CD4-positive, alpha-beta memory T cell (primary cell): ENCODE measurements around the gene TMTC3. TPM values are rescaled to one million over a fixed set of nuclear protein-coding genes. Genes with fewer than 3 reads are reported as not detected.

Source experiments
- CTCF ChIA-PET: fragments of 350-600 bp; sonication (Branson Sonifier 250); formaldehyde crosslinking; loops from one replicate; lab custom pipeline; 2021; ENCODE audit warnings: inconsistent platforms; ENCODE audit not compliant: partially characterized antibody; lab: Charles Lee
- POLR2A ChIA-PET: fragments of 350-600 bp; sonication (Branson Sonifier 250); formaldehyde crosslinking; loops from one replicate; lab custom pipeline; 2021; ENCODE audit not compliant: partially characterized antibody; lab: Charles Lee
- DNase-seq, 5 donors: peaks; one replicate each; pipeline versions ENCODE4 v3.0.0 to v3.0.0-alpha.2; 2020 to 2022; ENCODE audit warnings: mixed read lengths in 1 of 5
- H3K27ac ChIP-seq: one replicate; pipeline ENCODE4 v1.7.0; 2013; ENCODE audit warnings: low read depth, low read length
- H3K27me3 ChIP-seq: 2 replicates; pipeline ENCODE4 v1.7.0; 2013; ENCODE audit warnings: mild to moderate bottlenecking, low read length, moderate library complexity; ENCODE audit not compliant: insufficient read depth
- H3K36me3 ChIP-seq: 2 replicates; pipeline ENCODE4 v1.7.0; 2013; ENCODE audit warnings: mild to moderate bottlenecking, low read length, moderate library complexity; ENCODE audit not compliant: insufficient read depth
- H3K4me1 ChIP-seq: 2 replicates; pipeline ENCODE4 v1.7.0; 2013; ENCODE audit warnings: mild to moderate bottlenecking, low read length, moderate library complexity; ENCODE audit not compliant: insufficient read depth
- H3K4me3 ChIP-seq, 2 donors: one replicate each; pipeline ENCODE4 v1.7.0; 2013; ENCODE audit warnings: low read length in 2 of 2, mild to moderate bottlenecking in 1 of 2
- H3K9me3 ChIP-seq, 2 donors: one replicate each; pipeline ENCODE4 v1.7.0; 2013; ENCODE audit warnings: low read length in 2 of 2, control low read depth in 1 of 2; ENCODE audit not compliant: control insufficient read depth in 1 of 2
- H3K27ac Mint-ChIP-seq, 7 donors: one replicate each; pipeline ENCODE4 v1.8.0; 2020 to 2021; ENCODE audit warnings: mixed read lengths in 7 of 7, mild to moderate bottlenecking in 6 of 7, inconsistent platforms in 3 of 7, moderate library complexity in 3 of 7
- H3K27me3 Mint-ChIP-seq, 2 donors: one replicate each; pipeline ENCODE4 v1.8.0; 2020 to 2021; ENCODE audit warnings: mixed read lengths in 2 of 2
- H3K36me3 Mint-ChIP-seq, 2 donors: one replicate each; pipeline ENCODE4 v1.8.0; 2020 to 2021; ENCODE audit warnings: mixed read lengths in 2 of 2, inconsistent platforms in 1 of 2, mild to moderate bottlenecking in 1 of 2
- H3K4me1 Mint-ChIP-seq, 4 donors: one replicate each; pipeline ENCODE4 v1.8.0; 2020 to 2021; ENCODE audit warnings: mixed read lengths in 4 of 4, mild to moderate bottlenecking in 1 of 4
- H3K4me3 Mint-ChIP-seq, 8 donors: one replicate each; pipeline ENCODE4 v1.8.0; 2020 to 2021; ENCODE audit warnings: mixed read lengths in 8 of 8, mild to moderate bottlenecking in 7 of 8, moderate library complexity in 6 of 8, inconsistent platforms in 3 of 8
- H3K9me3 Mint-ChIP-seq, 8 donors: one replicate each; pipeline ENCODE4 v1.8.0; 2020 to 2021; ENCODE audit warnings: mixed read lengths in 8 of 8, mild to moderate bottlenecking in 5 of 8, inconsistent platforms in 3 of 8, moderate library complexity in 1 of 8
- intact Hi-C: fragments of 100-400 bp; cut with micrococcal nuclease; formaldehyde crosslinking; loops from one replicate; pipeline ENCODE4 v1.15.1; 2023
- polyA plus RNA-seq, 2 donors: library from polyadenylated mRNA; unstranded; fragments of 300-500 nt; fragmentation: Illumina TruSeq; gene quantifications; one replicate each; pipeline ENCODE4 v1.2.3, GENCODE V29; 2021
- total RNA-seq, 2 experiments: library from RNA; stranded (reverse); gene quantifications; one replicate each; pipeline ENCODE4 v1.2.3, GENCODE V29; 2021

The TMTC3 gene
- total and polyA plus RNA-seq, 4 experiments from 2014 or later, result 1.9 to 15.2 (median 6.8) TPM

DNA sequence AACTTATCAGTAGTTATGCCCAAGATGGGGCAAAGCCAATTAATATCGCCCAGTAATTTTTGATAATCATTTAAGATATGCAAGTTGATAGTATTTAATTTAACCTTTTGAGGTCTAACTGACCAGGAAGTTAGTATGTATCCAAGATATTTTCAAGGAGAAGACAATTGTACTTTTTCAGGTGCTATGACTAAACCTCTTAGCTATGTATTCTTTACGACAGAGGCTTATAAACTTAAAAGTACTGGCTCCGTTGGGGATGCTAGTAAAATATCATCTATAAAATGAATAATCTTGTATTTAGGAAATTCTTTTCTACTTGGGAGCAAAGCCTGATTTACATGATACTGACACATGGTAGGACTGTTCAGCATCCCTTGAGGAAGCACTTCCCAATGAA lies 40.3 kb downstream of the TMTC3 start:
- ChIA-PET CTCF (no interaction called here), POLR2A (no interaction called here)
- Histone ChIP-seq H3K4me1 (no peaks in the 10 kb centered on the region), H3K36me3 (no peaks in the 10 kb centered on the region), H3K27me3 (no peaks in the 10 kb centered on the region), H3K9me3 (no peaks in the 10 kb centered on the region), H3K27ac (no peak overlapping the region), H3K4me3 (no peak overlapping the region)
- Mint-ChIP-seq H3K4me1 (peaks cover 0 to 1% (median 0%) of the 10 kb centered on the region in 4 donors), H3K27me3 (no peaks in the 10 kb centered on the region), H3K9me3 (peaks cover 0 to 3% (median 0%) of the 10 kb centered on the region in 8 donors), H3K27ac (no peak overlapping the region), H3K4me3 (no peak overlapping the region), H3K36me3 (peaks cover 69 to 74% of the 10 kb centered on the region in 2 donors)
- no peak for DNase-seq
- intact Hi-C loops, result no loop called here

DNA sequence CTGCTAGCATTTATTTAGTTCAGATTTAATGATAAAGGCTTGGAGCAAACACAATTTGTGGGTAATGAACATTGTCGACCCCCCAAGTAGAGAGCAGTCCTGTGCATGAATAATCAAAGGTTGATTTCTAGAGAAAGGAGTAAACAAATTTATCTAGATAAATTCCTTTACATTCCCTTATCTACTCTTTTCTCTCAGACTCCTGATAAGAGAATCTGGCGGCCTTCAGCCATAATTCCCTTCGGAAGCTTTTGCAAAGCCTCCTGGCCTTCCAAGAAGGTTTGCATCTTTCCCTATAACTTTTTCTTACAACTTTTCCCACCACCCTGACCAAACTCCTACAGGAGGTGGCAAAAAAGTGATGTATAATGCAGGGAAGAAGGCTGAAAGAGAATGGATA lies 42.1 kb downstream of the TMTC3 start:
- H3K4me1 ChIP-seq, result no peaks in the 10 kb centered on the region
- peaks cover 56 to 63% of the 10 kb centered on the region in 2 donors for H3K36me3 Mint-ChIP-seq
- no peaks in the 10 kb centered on the region for H3K27me3 ChIP-seq
- intact Hi-C loops, result no loop called here
- peaks cover 0 to 1% (median 0%) of the 10 kb centered on the region in 4 donors for H3K4me1 Mint-ChIP-seq
- H3K27ac ChIP-seq, result no peak overlapping the region
- no peak overlapping the region for H3K4me3 ChIP-seq
- no peak overlapping the region for H3K4me3 Mint-ChIP-seq
- H3K9me3 ChIP-seq, result no peaks in the 10 kb centered on the region
- H3K36me3 ChIP-seq, result no peaks in the 10 kb centered on the region
- no peaks in the 10 kb centered on the region for H3K27me3 Mint-ChIP-seq
- H3K9me3 Mint-ChIP-seq, result peaks cover 0 to 3% (median 0%) of the 10 kb centered on the region in 8 donors
- DNase-seq, result no peak
- CTCF ChIA-PET, result no interaction called here
- H3K27ac Mint-ChIP-seq, result no peak overlapping the region
- POLR2A ChIA-PET, result no interaction called here

DNA sequence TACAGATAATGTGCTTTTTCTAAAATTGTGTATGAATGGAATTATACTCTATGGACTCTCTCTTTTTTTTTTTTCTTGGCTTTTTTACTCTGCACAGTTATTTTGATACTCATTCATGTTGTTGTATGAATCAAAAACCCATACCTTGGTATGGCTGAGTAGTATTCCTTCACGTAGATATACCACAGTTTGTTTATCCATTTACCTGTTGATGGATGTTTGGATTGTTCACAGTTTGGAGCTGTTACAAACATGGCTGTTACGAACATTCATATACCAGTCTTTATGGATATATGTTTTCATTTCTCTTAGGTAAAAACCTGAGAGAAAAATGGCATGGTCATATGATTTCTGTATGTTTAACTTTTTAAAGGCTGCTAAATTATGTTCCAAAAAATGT lies 43.2 kb downstream of the TMTC3 start:
- Mint-ChIP-seq H3K4me1 (peaks cover 0 to 1% (median 0%) of the 10 kb centered on the region in 4 donors), H3K4me3 (peak overlapping the region in 1 of 8 donors; percentile 12), H3K27ac (peak overlapping the region in 2 of 7 donors; percentile 4 to 30), H3K36me3 (peaks cover 49 to 52% of the 10 kb centered on the region in 2 donors), H3K9me3 (peaks cover 0 to 3% (median 0%) of the 10 kb centered on the region in 8 donors), H3K27me3 (no peaks in the 10 kb centered on the region)
- H3K36me3 ChIP-seq, result no peaks in the 10 kb centered on the region
- intact Hi-C loops, result no loop called here
- H3K9me3 ChIP-seq, result no peaks in the 10 kb centered on the region
- no peak overlapping the region for H3K4me3 ChIP-seq
- ChIA-PET POLR2A (no interaction called here), CTCF (no interaction called here)
- no peaks in the 10 kb centered on the region for H3K27me3 ChIP-seq
- no peak overlapping the region for H3K27ac ChIP-seq
- no peaks in the 10 kb centered on the region for H3K4me1 ChIP-seq
- no peak for DNase-seq

DNA sequence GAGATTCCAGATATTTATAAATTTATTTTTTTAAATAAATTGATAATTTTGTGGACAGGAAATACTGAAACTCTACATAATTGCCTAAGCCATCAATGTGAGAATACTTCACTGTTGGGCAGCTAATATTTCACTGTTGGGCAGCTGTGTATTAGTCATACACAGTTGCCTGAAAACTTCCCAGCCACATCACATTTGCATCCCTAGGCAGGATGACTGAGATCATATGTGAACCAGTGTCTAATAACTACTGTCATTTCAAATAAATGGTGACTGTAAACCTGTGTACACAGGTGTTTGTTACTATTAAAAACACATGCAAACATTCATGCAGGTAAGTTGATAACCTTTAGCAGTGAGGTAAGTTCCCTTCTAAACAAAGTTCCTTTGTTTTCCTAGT lies 43.9 kb downstream of the TMTC3 start:
- Mint-ChIP-seq H3K4me3 (no peak overlapping the region), H3K27me3 (no peaks in the 10 kb centered on the region), H3K36me3 (peaks cover 46% of the 10 kb centered on the region in 2 donors), H3K27ac (peak overlapping the region in 1 of 7 donors; percentile 48), H3K4me1 (peaks cover 0 to 1% (median 0%) of the 10 kb centered on the region in 4 donors), H3K9me3 (peaks cover 0 to 3% (median 0%) of the 10 kb centered on the region in 8 donors)
- Histone ChIP-seq H3K27ac (no peak overlapping the region), H3K4me3 (no peak overlapping the region), H3K4me1 (no peaks in the 10 kb centered on the region), H3K9me3 (no peaks in the 10 kb centered on the region), H3K36me3 (no peaks in the 10 kb centered on the region), H3K27me3 (no peaks in the 10 kb centered on the region)
- ChIA-PET CTCF (no interaction called here), POLR2A (no interaction called here)
- DNase-seq, result no peak
- intact Hi-C loops, result no loop called here

DNA sequence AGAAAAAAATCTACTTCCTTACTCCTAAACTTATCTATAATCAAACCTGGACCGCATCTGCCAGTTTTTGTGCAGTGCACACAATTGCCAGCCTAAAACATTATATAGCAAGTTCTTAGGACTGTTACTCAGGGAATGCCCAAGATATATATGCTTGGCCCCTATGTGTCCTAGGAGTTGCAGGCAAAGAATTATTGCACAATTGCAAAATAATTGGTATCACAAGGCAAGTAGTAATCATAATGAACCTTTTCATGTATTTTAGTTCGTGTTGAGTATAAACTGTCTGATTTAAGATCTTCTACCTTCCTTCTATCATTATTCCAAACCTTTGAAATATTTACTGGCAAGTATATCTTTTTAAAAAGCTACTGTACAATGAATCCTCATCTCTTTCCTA lies 45.5 kb downstream of the TMTC3 start:
- Mint-ChIP-seq H3K4me3 (no peak overlapping the region), H3K36me3 (peaks cover 34 to 40% of the 10 kb centered on the region in 2 donors), H3K27ac (no peak overlapping the region), H3K9me3 (peaks cover 0 to 3% (median 0%) of the 10 kb centered on the region in 8 donors), H3K4me1 (no peaks in the 10 kb centered on the region), H3K27me3 (no peaks in the 10 kb centered on the region)
- Histone ChIP-seq H3K4me3 (no peak overlapping the region), H3K27me3 (no peaks in the 10 kb centered on the region), H3K27ac (no peak overlapping the region), H3K4me1 (no peaks in the 10 kb centered on the region), H3K36me3 (no peaks in the 10 kb centered on the region), H3K9me3 (no peaks in the 10 kb centered on the region)
- CTCF ChIA-PET, result no interaction called here
- DNase-seq, result no peak
- intact Hi-C loops, result no loop called here
- POLR2A ChIA-PET, result no interaction called here

DNA sequence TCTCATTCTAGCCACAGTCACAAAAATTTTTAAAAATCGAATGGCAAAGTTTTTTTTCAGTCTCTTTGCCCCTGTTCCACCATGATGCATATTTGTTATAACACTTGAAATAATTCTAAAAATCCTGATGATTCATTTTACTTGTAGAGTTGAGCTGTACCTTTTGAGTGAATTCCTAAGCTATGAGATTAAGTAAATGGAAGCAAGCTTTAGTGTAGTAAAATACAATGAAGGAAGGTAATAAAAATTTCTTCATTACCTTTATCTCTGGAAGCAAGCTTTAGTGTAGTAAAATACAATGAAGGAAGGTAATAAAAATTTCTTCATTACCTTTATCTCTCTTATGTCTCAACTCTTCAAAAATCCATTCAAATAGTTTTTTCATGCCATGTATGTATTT lies 46.1 kb downstream of the TMTC3 start:
- no peak for DNase-seq
- no peaks in the 10 kb centered on the region for H3K4me1 Mint-ChIP-seq
- no peaks in the 10 kb centered on the region for H3K27me3 ChIP-seq
- H3K4me3 Mint-ChIP-seq, result no peak overlapping the region
- H3K27me3 Mint-ChIP-seq, result no peaks in the 10 kb centered on the region
- peaks cover 0 to 3% (median 0%) of the 10 kb centered on the region in 8 donors for H3K9me3 Mint-ChIP-seq
- H3K9me3 ChIP-seq, result no peaks in the 10 kb centered on the region
- POLR2A ChIA-PET, result no interaction called here
- CTCF ChIA-PET, result no interaction called here
- H3K36me3 ChIP-seq, result no peaks in the 10 kb centered on the region
- H3K27ac Mint-ChIP-seq, result no peak overlapping the region
- H3K4me3 ChIP-seq, result no peak overlapping the region
- peaks cover 27 to 34% of the 10 kb centered on the region in 2 donors for H3K36me3 Mint-ChIP-seq
- intact Hi-C loops, result no loop called here
- H3K27ac ChIP-seq, result no peak overlapping the region
- H3K4me1 ChIP-seq, result no peaks in the 10 kb centered on the region

DNA sequence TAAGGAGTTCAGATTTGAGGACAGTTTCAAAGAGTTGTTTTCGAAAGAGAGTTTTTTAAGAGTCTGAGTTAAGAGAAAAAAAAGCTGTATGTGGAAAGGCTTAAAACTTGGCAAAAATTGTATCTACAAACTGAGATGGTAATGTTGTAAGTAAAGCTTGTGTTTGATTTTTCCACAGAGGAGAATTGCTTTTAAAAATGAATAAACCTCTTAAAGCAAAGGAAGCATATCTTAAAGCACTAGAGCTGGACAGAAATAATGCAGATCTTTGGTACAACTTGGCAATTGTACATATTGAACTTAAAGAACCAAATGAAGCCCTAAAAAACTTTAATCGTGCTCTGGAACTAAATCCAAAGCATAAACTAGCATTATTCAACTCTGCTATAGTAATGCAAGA lies 50.3 kb downstream of the TMTC3 start:
- Histone ChIP-seq H3K9me3 (no peaks in the 10 kb centered on the region), H3K4me1 (no peaks in the 10 kb centered on the region), H3K27ac (no peak overlapping the region), H3K36me3 (no peaks in the 10 kb centered on the region), H3K27me3 (no peaks in the 10 kb centered on the region), H3K4me3 (no peak overlapping the region)
- H3K27ac Mint-ChIP-seq, result no peak overlapping the region
- intact Hi-C loops, result no loop called here
- peaks cover 24 to 34% of the 10 kb centered on the region in 2 donors for H3K36me3 Mint-ChIP-seq
- POLR2A ChIA-PET, result no interaction called here
- no peaks in the 10 kb centered on the region for H3K27me3 Mint-ChIP-seq
- no peaks in the 10 kb centered on the region for H3K9me3 Mint-ChIP-seq
- H3K4me1 Mint-ChIP-seq, result no peaks in the 10 kb centered on the region
- CTCF ChIA-PET, result no interaction called here
- no peak for DNase-seq
- H3K4me3 Mint-ChIP-seq, result no peak overlapping the region

DNA sequence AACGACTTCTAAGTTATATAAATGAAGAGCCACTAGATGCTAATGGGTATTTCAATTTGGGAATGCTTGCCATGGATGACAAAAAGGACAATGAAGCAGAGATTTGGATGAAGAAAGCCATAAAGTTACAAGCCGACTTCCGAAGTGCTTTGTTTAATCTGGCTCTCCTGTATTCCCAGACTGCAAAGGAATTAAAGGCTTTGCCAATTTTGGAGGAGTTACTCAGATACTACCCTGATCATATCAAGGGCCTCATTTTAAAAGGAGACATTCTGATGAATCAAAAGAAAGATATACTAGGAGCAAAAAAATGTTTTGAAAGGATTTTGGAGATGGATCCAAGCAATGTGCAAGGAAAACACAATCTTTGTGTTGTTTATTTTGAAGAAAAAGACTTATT lies 52.8 kb downstream of the TMTC3 start:
- no peaks in the 10 kb centered on the region for H3K9me3 ChIP-seq
- Mint-ChIP-seq H3K9me3 (no peaks in the 10 kb centered on the region), H3K27ac (no peak overlapping the region), H3K27me3 (no peaks in the 10 kb centered on the region), H3K36me3 (peaks cover 24 to 33% of the 10 kb centered on the region in 2 donors), H3K4me1 (no peaks in the 10 kb centered on the region), H3K4me3 (no peak overlapping the region)
- no peak overlapping the region for H3K4me3 ChIP-seq
- ChIA-PET POLR2A (no interaction called here), CTCF (no interaction called here)
- H3K4me1 ChIP-seq, result no peaks in the 10 kb centered on the region
- no peaks in the 10 kb centered on the region for H3K27me3 ChIP-seq
- intact Hi-C loops, result no loop called here
- no peaks in the 10 kb centered on the region for H3K36me3 ChIP-seq
- no peak for DNase-seq
- H3K27ac ChIP-seq, result no peak overlapping the region
